Activated T-cell treated with anti-CD3 and anti-CD28 coated beads for 24 hours (primary cell): Measurements from ENCODE around the gene MOB3C.

Source experiments
- DNase-seq: peaks from one replicate; pipeline ENCODE4 v3.0.0-alpha.2; 2020; ENCODE audit warnings: low read depth

MOB3C gene

GRCh38 chr1:46637444-46638083, 21.0 kb upstream of the MOB3C start:
- DNase-seq, result no peak

GRCh38 chr1:46635205-46635604, 18.6 kb upstream of the MOB3C start:
- DNase-seq, result no peak

GRCh38 chr1:46630719-46631118, 14.1 kb upstream of the MOB3C start:
- DNase-seq, result no peak

- DNase-seq, result no peak
Measured at GRCh38 chr1:46623743-46624644, 7.4 kb upstream of the MOB3C start.

- no peak for DNase-seq
Measured at GRCh38 chr1:46622344-46622743, 5.7 kb upstream of the MOB3C start.

DNA sequence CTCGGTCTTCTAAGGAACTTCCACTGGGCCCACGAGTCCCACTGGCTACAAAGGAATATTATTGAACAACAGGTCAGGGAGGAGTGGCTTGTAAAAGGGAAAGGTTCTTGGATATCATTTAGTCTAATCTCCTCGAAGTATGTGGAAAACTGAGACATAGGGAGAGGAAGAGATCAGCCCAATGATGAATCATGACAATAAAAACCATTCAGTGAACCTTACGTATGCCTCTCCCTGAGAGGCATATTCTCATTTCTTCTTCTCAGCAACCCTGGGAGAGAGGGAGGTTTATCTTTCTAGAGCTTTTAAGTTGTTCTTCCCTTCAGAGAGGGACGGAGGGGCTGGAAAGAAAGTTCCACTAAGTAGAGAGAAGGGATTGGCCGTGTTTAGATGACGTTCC, 5.3 kb upstream of the MOB3C start:
- DNase-seq, result no peak

GRCh38 chr1:46619656-46620258, 3.1 kb upstream of the MOB3C start:
- DNase-seq, result no peak

- DNase-seq, result no peak
Measured at GRCh38 chr1:46618754-46619415, 2.3 kb upstream of the MOB3C start.

- DNase-seq, result no peak
Measured at GRCh38 chr1:46617833-46618232, 1.2 kb upstream of the MOB3C start.

- DNase-seq, result no peak
Measured at GRCh38 chr1:46617108-46617800, 643 bp upstream of the MOB3C start.

DNA sequence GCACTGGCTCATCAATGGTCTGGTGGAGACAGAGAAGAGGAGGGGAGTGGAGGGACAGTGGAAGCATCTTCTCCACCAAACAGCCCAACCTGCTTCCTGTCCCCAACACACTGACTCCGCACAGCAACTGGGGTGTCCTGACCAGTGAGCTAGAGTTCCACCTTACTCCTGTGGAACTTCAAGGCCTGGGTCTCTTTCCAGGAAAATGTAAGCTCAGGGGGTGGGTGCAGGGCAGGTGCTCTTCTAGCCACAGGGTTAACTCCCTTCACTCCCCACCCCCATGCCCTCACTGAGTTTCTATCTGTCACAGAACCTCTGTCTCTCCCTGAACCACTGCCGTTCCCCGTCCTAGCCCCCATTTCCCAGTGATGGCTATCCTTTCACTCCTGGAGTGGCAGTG, 876 bp downstream of the MOB3C start:
- DNase-seq, result no peak

- no peak for DNase-seq
Measured at GRCh38 chr1:46615088-46615487, 1.5 kb downstream of the MOB3C start.

DNA sequence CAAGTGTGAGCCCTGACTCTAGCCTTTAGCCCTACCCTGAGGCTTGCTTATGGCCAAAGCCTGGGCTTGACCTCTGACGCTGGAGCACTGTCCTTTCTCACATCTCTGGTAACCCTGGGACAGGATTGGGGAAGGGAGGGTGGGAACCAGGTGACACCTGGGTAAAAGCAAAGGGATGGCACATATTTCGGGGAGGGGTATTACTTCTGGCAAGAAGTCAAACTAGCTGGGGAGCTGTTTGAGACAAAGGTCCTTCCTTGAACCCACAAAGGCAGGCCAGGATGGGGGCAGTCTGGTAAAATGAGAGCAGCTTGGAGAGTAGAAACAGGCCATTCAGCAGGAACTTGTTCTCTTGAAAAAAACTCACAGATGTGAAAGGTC, 2.0 kb downstream of the MOB3C start:
- no peak for DNase-seq

DNA sequence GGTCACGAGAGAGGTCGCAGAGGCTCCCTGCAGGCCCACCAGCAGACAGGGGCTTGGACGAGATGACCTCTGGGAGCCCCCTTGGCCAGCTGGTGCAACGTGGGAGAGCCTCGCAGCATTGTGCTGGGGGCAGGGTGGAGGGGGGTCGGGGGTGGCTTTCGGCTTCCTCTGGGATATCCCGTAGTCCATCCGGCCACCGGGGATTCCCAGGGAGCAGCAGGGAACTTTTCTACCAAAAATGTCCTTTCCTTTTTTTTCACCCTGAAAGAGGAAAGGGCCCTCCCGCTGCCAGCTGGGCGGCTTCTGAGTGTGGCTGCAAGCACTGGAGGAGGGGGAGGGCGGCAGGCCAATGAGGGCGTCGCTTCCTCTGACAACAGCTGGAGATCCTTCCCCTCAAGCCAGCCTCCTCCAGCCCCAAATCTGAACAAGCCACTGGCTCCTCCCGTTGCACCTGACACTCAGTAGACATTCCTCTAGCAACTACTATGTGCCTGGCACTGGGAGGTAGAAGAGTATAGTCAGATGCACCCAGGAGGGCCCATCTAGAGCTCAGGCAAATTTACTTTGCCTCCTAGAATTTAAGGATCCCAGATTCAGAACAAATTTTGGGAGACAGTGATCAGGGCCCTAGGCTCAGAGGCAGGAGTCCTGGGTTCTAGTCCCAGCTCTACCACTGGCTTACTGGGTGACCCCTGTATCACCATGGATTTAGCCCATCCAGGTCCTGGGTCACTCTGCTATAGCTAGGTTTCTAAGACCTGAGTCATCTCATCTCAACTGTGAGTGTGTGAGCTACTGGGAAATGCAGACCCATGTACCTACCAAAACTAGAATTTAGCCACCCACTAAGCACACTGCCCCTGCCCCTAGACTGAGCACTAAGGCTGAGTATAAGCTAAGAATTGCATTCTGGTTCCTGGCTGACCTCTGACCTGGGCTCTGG, 2.7 kb downstream of the MOB3C start:
- DNase-seq, result no peak

- DNase-seq, result no peak
Measured at GRCh38 chr1:46612937-46613660, 3.5 kb downstream of the MOB3C start.

DNA sequence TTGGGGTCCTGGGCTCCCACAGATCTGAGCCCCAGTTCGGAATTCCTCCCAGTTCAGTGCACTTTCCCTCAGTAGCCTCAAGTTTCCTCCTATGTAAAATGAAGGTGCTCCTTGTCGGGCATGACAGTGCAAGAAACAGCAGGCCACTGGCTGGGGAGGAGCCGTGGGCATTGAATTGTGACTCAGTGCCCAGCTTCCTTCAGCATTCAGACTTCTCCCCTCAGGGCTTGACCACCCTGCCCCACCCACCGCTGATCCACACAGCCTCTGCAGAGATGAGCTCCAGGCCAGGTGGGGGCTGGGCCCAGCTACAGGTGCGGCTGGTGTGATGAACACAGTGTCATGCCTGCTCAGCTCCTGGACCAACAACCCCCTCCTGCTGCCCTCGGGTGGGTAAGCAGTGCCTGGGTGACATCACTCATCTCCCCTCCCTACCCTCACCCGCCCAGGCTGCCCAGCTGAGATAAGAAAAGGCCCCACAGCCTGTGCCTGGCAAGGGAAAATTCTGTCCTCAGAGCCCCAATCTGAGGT, 4.9 kb downstream of the MOB3C start:
- DNase-seq, result no peak

GRCh38 chr1:46607345-46608130, 9.1 kb downstream of the MOB3C start:
- DNase-seq, result no peak

- no peak for DNase-seq
Measured at GRCh38 chr1:46606255-46606965, 10.2 kb downstream of the MOB3C start.
